CD4-positive, alpha-beta T cell treated with Interleukin-4 for 1 hour (primary cell): ENCODE data around the gene ATAD2B.

Experiments
- DNase-seq, 2 donors: peaks; one replicate each; pipeline ENCODE4 v3.0.0-alpha.2; 2020 to 2022

Gene ATAD2B

GRCh38 chr2:23905155-23905554 lies 21.8 kb downstream of the ATAD2B start:
- no peak for DNase-seq

GRCh38 chr2:23904692-23905091 lies 22.2 kb downstream of the ATAD2B start:
- DNase-seq, result no peak

- DNase-seq, result no peak
These were observed 22.7 kb downstream of the ATAD2B start for GRCh38 chr2:23904215-23904614.

GRCh38 chr2:23903034-23903433 lies 23.9 kb downstream of the ATAD2B start:
- DNase-seq, result no peak

GRCh38 chr2:23901966-23902846 lies 24.7 kb downstream of the ATAD2B start:
- no peak for DNase-seq

GRCh38 chr2:23900541-23901322 lies 26.2 kb downstream of the ATAD2B start:
- DNase-seq, result peak in 1 of 2 donors; percentile 16

GRCh38 chr2:23900133-23900532 lies 26.8 kb downstream of the ATAD2B start:
- DNase-seq, result no peak

- no peak for DNase-seq
These were observed 55.7 kb downstream of the ATAD2B start for GRCh38 chr2:23871206-23871605.

- no peak for DNase-seq
These were observed 59.5 kb downstream of the ATAD2B start for GRCh38 chr2:23867449-23867848.

- DNase-seq, result no peak
These were observed 64.1 kb downstream of the ATAD2B start for GRCh38 chr2:23862716-23863426.

- no peak for DNase-seq
These were observed 65.0 kb downstream of the ATAD2B start for GRCh38 chr2:23861952-23862351.

GRCh38 chr2:23859983-23860382 lies 66.9 kb downstream of the ATAD2B start:
- no peak for DNase-seq

GRCh38 chr2:23859234-23859633 lies 67.7 kb downstream of the ATAD2B start:
- DNase-seq, result no peak

- DNase-seq, result no peak
These were observed 76.2 kb downstream of the ATAD2B start for GRCh38 chr2:23850564-23851256.

GRCh38 chr2:23844905-23845304 lies 82.0 kb downstream of the ATAD2B start:
- no peak for DNase-seq

- no peak for DNase-seq
These were observed 83.6 kb downstream of the ATAD2B start for GRCh38 chr2:23843051-23843976.

GRCh38 chr2:23839919-23840578 lies 86.9 kb downstream of the ATAD2B start:
- no peak for DNase-seq

GRCh38 chr2:23838996-23839395 lies 87.9 kb downstream of the ATAD2B start:
- DNase-seq, result no peak

- DNase-seq, result no peak
These were observed 88.3 kb downstream of the ATAD2B start for GRCh38 chr2:23838581-23838980.

GRCh38 chr2:23837871-23838270 lies 89.1 kb downstream of the ATAD2B start:
- no peak for DNase-seq

- DNase-seq, result no peak
These were observed 89.9 kb downstream of the ATAD2B start for GRCh38 chr2:23836971-23837565.
